GM18519 (cell line): ENCODE data around the gene CCNL2.

Experiments used
- ATAC-seq: cut with Tn5 transposase; IDR thresholded peaks from one replicate; pipeline ENCODE4 v1.9.1; 2021; ENCODE audit warnings: mild to moderate bottlenecking, moderate library complexity; ENCODE audit not compliant: unreplicated experiment, low FRiP score

Gene CCNL2

DNA sequence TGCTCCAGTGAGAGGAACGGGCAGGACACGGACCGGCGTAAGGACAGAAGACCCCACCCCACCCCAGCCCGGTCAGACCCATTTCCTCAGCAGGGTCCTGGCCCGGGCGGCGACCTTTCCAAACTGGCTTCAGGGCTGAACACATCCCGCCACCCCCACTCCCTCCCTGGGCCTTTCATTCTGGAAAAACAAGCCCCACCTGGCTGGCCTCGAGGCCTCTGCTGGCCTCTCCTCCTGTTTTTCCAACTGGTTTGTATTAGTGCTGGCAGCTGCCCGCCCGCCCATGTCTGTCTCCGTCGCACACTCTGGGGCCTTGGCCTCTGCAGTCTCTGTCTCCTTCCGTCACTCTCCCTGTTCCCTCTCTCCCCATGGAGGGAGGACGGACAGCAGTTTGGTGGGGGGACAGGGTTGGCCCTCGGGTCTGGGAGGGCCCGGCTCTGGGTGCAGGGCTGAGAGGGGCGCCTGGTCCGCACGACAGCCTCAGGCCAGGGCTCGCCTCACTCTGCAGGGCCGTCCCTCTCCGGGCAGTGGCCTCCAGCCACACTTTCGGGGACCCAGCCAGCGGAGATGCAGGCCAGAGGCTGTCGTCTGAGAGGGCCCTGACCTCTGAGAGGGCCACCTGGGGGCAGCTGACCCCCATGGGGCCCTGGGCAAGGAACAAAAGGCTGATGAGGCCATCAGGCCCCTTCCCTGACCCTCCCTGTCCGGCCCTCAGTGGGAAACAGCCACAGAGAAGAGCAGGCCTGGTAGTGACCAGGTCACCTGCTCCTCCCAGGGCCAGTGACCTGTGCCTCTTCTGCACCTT lies 39.3 kb downstream of the CCNL2 start:
- ATAC-seq = no peak

- no peak for ATAC-seq
Measured at GRCh38 chr1:1359308-1359663, 39.8 kb downstream of the CCNL2 start.

- ATAC-seq = no peak
Measured at GRCh38 chr1:1358433-1359271, 40.5 kb downstream of the CCNL2 start, which contains the start of gene MXRA8. Gene MXRA8 (minus strand): TSS chr1:1358555. CDS start chr1:1358504, 51 bp downstream.

- no peak for ATAC-seq
Measured at GRCh38 chr1:1357871-1358432, 41.2 kb downstream of the CCNL2 start.

- no peak for ATAC-seq
Measured at GRCh38 chr1:1356796-1357401, 42.2 kb downstream of the CCNL2 start.

- ATAC-seq = no peak
Measured at GRCh38 chr1:1356166-1356795, 42.9 kb downstream of the CCNL2 start.

- no peak for ATAC-seq
Measured at GRCh38 chr1:1355416-1355815, 43.7 kb downstream of the CCNL2 start.

GRCh38 chr1:1354271-1355247 lies 44.6 kb downstream of the CCNL2 start:
- no peak for ATAC-seq

GRCh38 chr1:1353389-1354151 lies 45.6 kb downstream of the CCNL2 start:
- ATAC-seq = no peak

GRCh38 chr1:1352786-1353388 lies 46.2 kb downstream of the CCNL2 start:
- no peak for ATAC-seq

DNA sequence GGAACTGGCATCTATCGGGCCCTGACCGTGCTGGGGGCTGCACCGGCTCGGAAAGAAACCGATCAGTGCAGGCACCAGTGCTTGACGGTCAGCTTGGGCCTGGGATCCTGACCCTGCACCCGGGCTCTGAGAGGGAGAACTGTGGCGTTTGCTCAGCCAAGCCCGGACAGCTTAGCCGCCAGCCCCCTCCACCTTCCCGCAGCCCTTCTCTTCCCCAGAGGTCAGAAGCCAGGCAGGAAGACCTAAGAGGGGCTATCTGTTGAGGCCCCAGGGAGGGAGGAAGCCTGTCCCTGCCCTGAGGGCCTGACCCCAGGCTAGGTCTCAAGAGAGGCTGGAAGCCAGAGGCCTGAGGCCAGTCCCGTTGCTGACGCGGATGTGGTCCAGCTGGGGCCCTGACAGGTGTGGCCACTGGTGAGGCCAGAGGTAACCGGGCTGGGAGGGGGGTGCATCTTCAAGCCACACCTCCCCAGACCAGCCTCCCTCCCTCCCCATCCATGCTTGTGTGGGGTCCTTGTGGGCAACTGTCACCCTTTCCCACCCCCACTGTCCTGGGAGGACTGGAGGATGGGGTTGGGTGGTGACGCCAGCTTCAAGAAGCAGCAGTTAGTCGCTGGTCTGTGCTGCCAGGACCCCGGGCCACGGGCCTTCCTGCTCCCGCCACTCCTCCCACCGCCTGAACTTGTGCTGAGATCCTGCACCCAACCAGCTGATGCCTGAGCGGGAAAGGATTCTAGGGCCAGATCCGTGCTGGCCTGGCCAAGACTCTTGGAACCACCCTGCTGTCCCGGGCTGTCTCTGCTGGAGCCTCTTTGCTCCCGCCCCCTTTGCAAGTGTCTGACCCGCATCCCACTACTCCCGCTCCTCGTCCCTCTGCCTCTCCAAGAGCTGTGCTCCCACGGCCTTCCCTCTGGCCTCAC lies 47.4 kb downstream of the CCNL2 start:
- no peak for ATAC-seq

GRCh38 chr1:1349256-1350012 lies 49.7 kb downstream of the CCNL2 start, which contains the start of gene DVL1:
Gene DVL1 (minus strand): TSS chr1:1349418. CDS start chr1:1349065, 353 bp downstream.
- peak; percentile 41 for ATAC-seq

- ATAC-seq = no peak
Measured at GRCh38 chr1:1348420-1349255, 50.5 kb downstream of the CCNL2 start.

DNA sequence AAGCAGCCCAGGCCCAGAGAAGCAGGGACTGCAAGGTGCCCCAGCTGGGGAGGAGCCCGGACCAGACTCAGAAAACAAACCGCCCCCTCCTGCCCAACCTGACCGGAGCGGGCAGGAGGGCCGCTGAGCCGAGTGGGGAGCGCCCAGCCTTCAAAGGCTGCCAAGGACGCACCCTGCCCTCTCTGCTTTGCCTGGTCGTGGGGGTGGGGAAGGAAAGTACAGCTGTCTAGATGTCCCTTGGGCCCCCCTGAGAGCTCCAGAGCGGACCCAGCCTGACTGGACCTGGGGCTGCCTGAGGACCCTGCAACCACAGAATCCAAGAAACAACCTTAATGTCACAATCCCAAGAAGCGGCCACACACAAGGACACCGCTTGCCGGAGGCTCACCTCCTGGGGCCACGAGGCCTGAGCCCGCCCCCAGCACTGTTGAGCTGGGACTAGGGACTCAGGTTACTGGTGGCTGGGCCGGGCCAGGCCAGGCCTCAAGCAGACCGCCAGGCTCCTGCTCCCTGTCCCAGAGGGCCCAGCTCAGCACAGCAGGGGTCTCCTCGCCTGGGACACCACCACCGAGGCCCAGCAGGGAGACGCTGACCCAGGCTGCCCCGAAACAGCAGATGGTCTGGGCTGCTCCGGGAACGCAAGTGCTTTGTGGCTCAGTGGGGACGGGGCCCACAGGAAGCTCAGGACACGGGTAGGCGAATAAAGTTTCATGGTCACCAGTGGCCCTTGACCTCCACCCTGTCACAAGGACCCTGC lies 51.3 kb downstream of the CCNL2 start:
- no peak for ATAC-seq
